Astrocyte (in vitro differentiated cells and primary cell): Measurements from ENCODE around the gene DUSP10. TPM values are rescaled to one million over a fixed set of nuclear protein-coding genes. Genes with fewer than 3 reads are reported as not detected.
A peak's percentile ranks its signal among the peaks of the same experiment; 100 is the strongest.

Source experiments
- DNase-seq: peaks from one replicate; pipeline ENCODE4 v3.0.0-alpha.2; 2010; ENCODE audit warnings: low read depth
- FAIRE-seq: peaks from 2 replicates; lab custom pipeline; 2011; peaks lifted over from hg19 to GRCh38; lab: Jason Lieb, UNC
- H2AFZ ChIP-seq: 2 replicates; pipeline ENCODE4 v1.6.0; 2012; ENCODE audit warnings: low read depth, low read length, inconsistent platforms
- H3K27ac ChIP-seq: 2 replicates; pipeline ENCODE4 v1.5.1; 2011; ENCODE audit warnings: low read depth, low read length, inconsistent platforms
- H3K27me3 ChIP-seq: 2 replicates; pipeline ENCODE4 v1.6.0; 2011; ENCODE audit warnings: low read length, inconsistent platforms; ENCODE audit not compliant: insufficient read depth
- H3K36me3 ChIP-seq: 2 replicates; pipeline ENCODE4 v1.5.1; 2011; ENCODE audit warnings: low read length, inconsistent platforms; ENCODE audit not compliant: insufficient read depth
- H3K4me1 ChIP-seq: 2 replicates; pipeline ENCODE4 v1.5.1; 2011; ENCODE audit warnings: low read length, inconsistent platforms; ENCODE audit not compliant: insufficient read depth
- H3K4me2 ChIP-seq: 2 replicates; pipeline ENCODE4 v1.6.0; 2012; ENCODE audit warnings: low read length, inconsistent platforms
- H3K4me3 ChIP-seq: 2 replicates; pipeline ENCODE4 v1.5.1; 2011; ENCODE audit warnings: low read depth, mild to moderate bottlenecking, low read length, inconsistent platforms; ENCODE audit not compliant: insufficient read depth
- H3K79me2 ChIP-seq: 2 replicates; pipeline ENCODE4 v1.6.0; 2012; ENCODE audit warnings: mild to moderate bottlenecking, low read length, inconsistent platforms; ENCODE audit not compliant: insufficient read depth
- H3K9ac ChIP-seq: 2 replicates; pipeline ENCODE4 v1.6.0; 2012; ENCODE audit warnings: mild to moderate bottlenecking, low read length, inconsistent platforms
- H3K9me3 ChIP-seq: 2 replicates; pipeline ENCODE4 v1.5.1; 2012; ENCODE audit warnings: low read depth, mild to moderate bottlenecking, low read length, inconsistent platforms; ENCODE audit not compliant: insufficient read depth
- H4K20me1 ChIP-seq: 2 replicates; pipeline ENCODE4 v1.6.0; 2012; ENCODE audit warnings: low read length, inconsistent platforms; ENCODE audit not compliant: insufficient read depth
- H3K27ac Mint-ChIP-seq: one replicate; pipeline ENCODE4 v1.8.0; 2021; ENCODE audit warnings: mild to moderate bottlenecking, mixed read lengths; ENCODE audit not compliant: unreplicated experiment
- H3K27me3 Mint-ChIP-seq: one replicate; pipeline ENCODE4 v1.8.0; 2021; ENCODE audit warnings: low read depth, mixed read lengths; ENCODE audit not compliant: unreplicated experiment
- H3K36me3 Mint-ChIP-seq: one replicate; pipeline ENCODE4 v1.8.0; 2021; ENCODE audit warnings: low read depth, mixed read lengths; ENCODE audit not compliant: unreplicated experiment
- H3K4me1 Mint-ChIP-seq: one replicate; pipeline ENCODE4 v1.8.0; 2021; ENCODE audit warnings: low read depth, mixed read lengths; ENCODE audit not compliant: unreplicated experiment
- H3K4me3 Mint-ChIP-seq: one replicate; pipeline ENCODE4 v1.8.0; 2021; ENCODE audit warnings: mild to moderate bottlenecking, moderate library complexity, mixed read lengths; ENCODE audit not compliant: unreplicated experiment
- H3K9me3 Mint-ChIP-seq: one replicate; pipeline ENCODE4 v1.8.0; 2021; ENCODE audit warnings: mild to moderate bottlenecking, mixed read lengths; ENCODE audit not compliant: unreplicated experiment
- CTCF ChIP-seq: IDR thresholded peaks from 2 replicates; pipeline ENCODE4 v1.5.1; 2011; ENCODE audit warnings: low read depth, mild to moderate bottlenecking, inconsistent platforms, low read length, moderate library complexity; ENCODE audit not compliant: insufficient read depth
- EZH2 ChIP-seq: IDR thresholded peaks from 2 replicates; pipeline ENCODE4 v1.6.1; 2012; ENCODE audit warnings: mild to moderate bottlenecking, low read length, inconsistent platforms; ENCODE audit not compliant: insufficient read depth
- total RNA-seq: library from RNA; stranded (reverse); gene quantifications from 2 replicates; pipeline ENCODE4 v1.2.1, GENCODE V29; 2021

The DUSP10 gene
- total RNA-seq, 1 donor from 2014 or later, result 45.8 TPM

DNA sequence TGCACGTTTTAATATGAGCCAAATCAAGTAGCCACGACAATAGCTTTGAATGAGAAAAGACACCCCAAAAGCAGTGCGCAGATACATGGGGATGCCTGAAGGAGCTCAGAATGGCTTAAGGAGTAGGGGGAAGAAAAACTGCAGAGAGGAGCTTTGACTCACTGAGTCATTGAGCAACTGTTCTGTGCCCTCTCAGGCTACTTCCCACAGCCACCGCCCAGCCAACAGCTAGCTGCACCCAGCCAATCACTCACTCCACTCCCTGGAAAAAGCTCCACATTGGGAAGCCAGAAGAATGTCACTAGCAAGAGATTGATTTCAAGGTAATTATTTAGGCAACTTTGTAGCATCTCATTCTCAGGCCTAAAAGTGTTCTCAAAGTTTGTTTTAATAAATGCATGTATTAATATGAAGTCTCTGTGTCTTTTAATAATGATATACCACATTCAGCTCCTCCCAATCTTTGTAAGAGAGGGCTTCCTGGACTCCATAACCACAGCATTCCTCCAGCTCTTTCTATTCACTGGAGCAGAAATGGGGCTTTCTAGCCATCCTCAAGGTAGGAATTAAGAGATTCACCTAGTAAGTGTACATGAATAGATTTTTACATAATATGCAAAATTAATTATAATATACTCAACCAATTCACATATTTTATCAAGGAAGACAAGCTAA, 16.8 kb downstream of the DUSP10 start:
- Histone ChIP-seq H3K36me3 (no peaks in the 10 kb centered on the region), H3K27me3 (no peaks in the 10 kb centered on the region), H2AFZ (no peak overlapping the region), H3K79me2 (peaks cover 48% of the 10 kb centered on the region), H3K4me3 (no peak overlapping the region), H3K4me2 (peak overlapping the region; percentile 64), H3K9me3 (no peaks in the 10 kb centered on the region), H4K20me1 (no peaks in the 10 kb centered on the region), H3K9ac (no peak overlapping the region), H3K4me1 (peaks cover 36% of the 10 kb centered on the region), H3K27ac (peak overlapping the region; percentile 43)
- H3K9me3 Mint-ChIP-seq, result no peaks in the 10 kb centered on the region
- H3K36me3 Mint-ChIP-seq, result peaks cover 20% of the 10 kb centered on the region
- H3K27me3 Mint-ChIP-seq, result no peaks in the 10 kb centered on the region
- peak overlapping the region; percentile 2 for H3K4me3 Mint-ChIP-seq
- FAIRE-seq (no peak), DNase-seq (peak; percentile 85)
- H3K27ac Mint-ChIP-seq, result peak overlapping the region; percentile 28
- H3K4me1 Mint-ChIP-seq, result peaks cover 75% of the 10 kb centered on the region
- TF ChIP-seq EZH2 (no peak), CTCF (no peak)

GRCh38 chr1:221723848-221724236, 18.0 kb downstream of the DUSP10 start:
- peaks cover 75% of the 10 kb centered on the region for H3K4me1 Mint-ChIP-seq
- no peaks in the 10 kb centered on the region for H3K27me3 Mint-ChIP-seq
- TF ChIP-seq EZH2 (no peak), CTCF (no peak)
- H2AFZ ChIP-seq, result no peak overlapping the region
- no peak overlapping the region for H3K27ac Mint-ChIP-seq
- H3K36me3 Mint-ChIP-seq, result peaks cover 27% of the 10 kb centered on the region
- H3K9ac ChIP-seq, result no peak overlapping the region
- H3K9me3 ChIP-seq, result no peaks in the 10 kb centered on the region
- FAIRE-seq (no peak), DNase-seq (no peak)
- no peak overlapping the region for H3K4me3 Mint-ChIP-seq
- no peaks in the 10 kb centered on the region for H4K20me1 ChIP-seq
- no peak overlapping the region for H3K27ac ChIP-seq
- no peaks in the 10 kb centered on the region for H3K27me3 ChIP-seq
- no peak overlapping the region for H3K4me2 ChIP-seq
- no peak overlapping the region for H3K4me3 ChIP-seq
- peaks cover 54% of the 10 kb centered on the region for H3K79me2 ChIP-seq
- peaks cover 49% of the 10 kb centered on the region for H3K4me1 ChIP-seq
- H3K36me3 ChIP-seq, result no peaks in the 10 kb centered on the region
- H3K9me3 Mint-ChIP-seq, result no peaks in the 10 kb centered on the region
